AG10803 (cell line): ENCODE data around the gene OR5H1.

Experiments used
- DNase-seq: peaks from one replicate; pipeline ENCODE4 v3.0.0; 2010; ENCODE audit warnings: low read depth
- H3K4me3 ChIP-seq: 2 replicates; pipeline ENCODE4 v1.5.1; 2011; ENCODE audit warnings: mild to moderate bottlenecking, low read length, control low read depth
- TF ChIP-seq, protein P1 (sequence below): conservative IDR thresholded peaks from 2 replicates; pipeline ENCODE4 v1.5.1; 2011; ENCODE audit warnings: mild to moderate bottlenecking, low read length, control low read depth, inconsistent platforms

Gene OR5H1

GRCh38 chr3:98151241-98151640 lies 20.7 kb downstream of the OR5H1 start:
- TF ChIP-seq, protein P1, sequence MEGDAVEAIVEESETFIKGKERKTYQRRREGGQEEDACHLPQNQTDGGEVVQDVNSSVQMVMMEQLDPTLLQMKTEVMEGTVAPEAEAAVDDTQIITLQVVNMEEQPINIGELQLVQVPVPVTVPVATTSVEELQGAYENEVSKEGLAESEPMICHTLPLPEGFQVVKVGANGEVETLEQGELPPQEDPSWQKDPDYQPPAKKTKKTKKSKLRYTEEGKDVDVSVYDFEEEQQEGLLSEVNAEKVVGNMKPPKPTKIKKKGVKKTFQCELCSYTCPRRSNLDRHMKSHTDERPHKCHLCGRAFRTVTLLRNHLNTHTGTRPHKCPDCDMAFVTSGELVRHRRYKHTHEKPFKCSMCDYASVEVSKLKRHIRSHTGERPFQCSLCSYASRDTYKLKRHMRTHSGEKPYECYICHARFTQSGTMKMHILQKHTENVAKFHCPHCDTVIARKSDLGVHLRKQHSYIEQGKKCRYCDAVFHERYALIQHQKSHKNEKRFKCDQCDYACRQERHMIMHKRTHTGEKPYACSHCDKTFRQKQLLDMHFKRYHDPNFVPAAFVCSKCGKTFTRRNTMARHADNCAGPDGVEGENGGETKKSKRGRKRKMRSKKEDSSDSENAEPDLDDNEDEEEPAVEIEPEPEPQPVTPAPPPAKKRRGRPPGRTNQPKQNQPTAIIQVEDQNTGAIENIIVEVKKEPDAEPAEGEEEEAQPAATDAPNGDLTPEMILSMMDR = no peak
- no peak overlapping the region for H3K4me3 ChIP-seq
- no peak for DNase-seq

- TF ChIP-seq, protein P1 = no peak
- no peak for DNase-seq
- no peak within 1 kb of the TSS for H3K4me3 ChIP-seq
Measured at GRCh38 chr3:98166396-98166795, 35.9 kb downstream of the OR5H1 start, which contains the start of gene OR5H15. Gene OR5H15 (plus strand): TSS chr3:98166696. CDS start chr3:98168700, 2,004 bp downstream.

GRCh38 chr3:98171071-98171470 lies 40.5 kb downstream of the OR5H1 start:
- DNase-seq = no peak
- no peak overlapping the region for H3K4me3 ChIP-seq
- TF ChIP-seq, protein P1 = no peak

GRCh38 chr3:98172621-98173020 lies 42.1 kb downstream of the OR5H1 start:
- TF ChIP-seq, protein P1 = no peak
- no peak overlapping the region for H3K4me3 ChIP-seq
- DNase-seq = no peak

DNA sequence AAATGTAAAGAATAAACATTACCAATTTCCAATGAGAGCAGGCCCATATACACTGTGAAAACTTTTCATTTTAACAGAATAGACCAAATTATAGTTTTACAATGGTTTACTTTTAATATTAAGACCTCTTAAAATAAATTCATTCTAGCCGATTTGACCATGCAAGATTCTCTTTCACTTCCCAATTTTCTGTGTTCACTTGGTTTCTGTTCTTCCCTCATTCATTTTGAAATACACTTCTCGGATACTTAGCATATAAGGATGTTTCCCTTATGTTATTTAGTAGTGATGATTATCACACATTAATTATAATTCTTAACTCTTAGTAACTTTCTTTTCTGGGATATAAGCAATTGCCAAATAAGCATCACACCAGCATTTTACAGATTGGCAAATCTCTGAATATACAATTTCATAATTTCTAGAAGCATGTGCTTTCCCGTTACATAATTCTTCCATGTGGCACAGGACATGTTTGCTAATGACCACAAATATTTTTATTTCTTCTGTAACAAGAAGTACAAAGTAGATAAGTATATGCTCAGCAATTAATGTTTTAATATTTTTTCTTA lies 49.9 kb downstream of the OR5H1 start:
- no peak overlapping the region for H3K4me3 ChIP-seq
- no peak for DNase-seq
- TF ChIP-seq, protein P1 = no peak

DNA sequence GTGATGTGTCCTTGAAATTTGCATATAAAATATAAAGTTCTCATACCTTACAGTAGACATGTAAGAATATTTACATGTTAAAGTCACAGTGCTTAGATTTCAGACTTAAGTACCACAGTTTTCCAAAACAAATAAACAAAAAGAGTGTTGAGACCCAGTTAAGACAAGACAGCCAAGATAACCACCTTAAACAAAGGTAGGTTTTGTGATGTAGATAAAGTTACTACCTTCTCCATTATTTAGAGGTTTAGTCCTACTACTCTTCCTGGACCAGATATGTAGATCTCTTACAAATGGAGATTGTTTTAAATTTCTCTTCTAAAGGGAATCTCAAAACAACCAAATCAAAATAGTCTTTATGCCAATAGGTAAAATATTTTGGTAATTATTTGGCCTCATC lies 51.7 kb downstream of the OR5H1 start:
- DNase-seq = no peak
- TF ChIP-seq, protein P1 = no peak

DNA sequence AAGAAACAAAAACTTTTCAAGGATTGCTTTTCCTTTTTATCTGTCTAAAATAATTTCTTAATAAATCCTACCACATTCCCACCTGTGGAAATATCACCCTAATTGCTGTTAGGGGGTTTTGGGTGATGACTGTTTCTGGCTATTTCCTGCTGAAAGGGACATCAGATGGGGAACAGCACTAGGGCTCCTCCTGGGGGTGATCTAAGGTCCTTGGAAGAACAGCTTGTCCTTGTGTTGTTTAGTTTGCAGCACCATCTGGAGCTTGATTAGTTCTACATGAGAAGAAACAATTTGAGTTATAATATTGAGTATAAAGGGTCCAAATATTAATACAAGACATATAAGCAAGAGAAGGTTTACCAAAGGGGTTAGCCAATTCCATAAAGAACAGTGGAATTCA lies 54.7 kb downstream of the OR5H1 start:
- no peak overlapping the region for H3K4me3 ChIP-seq
- no peak for DNase-seq
- TF ChIP-seq, protein P1 = no peak

More for the DNA sequence above, 51.7 kb downstream of the OR5H1 start:
- H3K4me3 ChIP-seq = no peak overlapping the region
